ENCODE measurements around the gene UBE2Q1.

DNA sequence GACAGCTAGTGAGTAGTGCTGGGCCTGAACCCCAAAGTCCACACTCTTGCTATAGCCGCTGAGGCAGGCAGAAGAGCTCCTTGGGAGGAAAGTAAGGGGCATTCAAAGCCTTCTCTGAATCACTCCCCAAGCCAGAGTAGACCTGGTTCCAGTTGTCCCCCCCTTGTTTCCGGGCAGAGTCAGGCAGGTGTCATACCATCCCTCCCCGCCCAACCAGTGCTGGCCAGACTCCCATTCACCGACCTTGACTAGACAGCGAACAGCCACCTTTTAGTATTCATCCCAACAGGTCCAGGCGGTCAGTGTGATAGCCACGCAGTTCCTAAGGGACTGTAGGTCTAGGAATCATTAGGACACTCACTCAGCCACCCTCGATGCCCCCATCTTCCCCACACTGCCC lies 20.9 kb upstream of the UBE2Q1 start:
- no peak for TF ChIP-seq CTCF (IDR thresholded peaks at IDR 0.05)
- TF ChIP-seq POLR2A (IDR thresholded peaks at IDR 0.05) = no peak
